ENCODE measurements around the gene MMRN1. TPM values are rescaled to one million over a fixed set of nuclear protein-coding genes. Genes with fewer than 3 reads are reported as not detected.

Gene MMRN1
- total and polyA plus RNA-seq, 10 donors = 0.15 to 6.5 (median 3.2) TPM

DNA sequence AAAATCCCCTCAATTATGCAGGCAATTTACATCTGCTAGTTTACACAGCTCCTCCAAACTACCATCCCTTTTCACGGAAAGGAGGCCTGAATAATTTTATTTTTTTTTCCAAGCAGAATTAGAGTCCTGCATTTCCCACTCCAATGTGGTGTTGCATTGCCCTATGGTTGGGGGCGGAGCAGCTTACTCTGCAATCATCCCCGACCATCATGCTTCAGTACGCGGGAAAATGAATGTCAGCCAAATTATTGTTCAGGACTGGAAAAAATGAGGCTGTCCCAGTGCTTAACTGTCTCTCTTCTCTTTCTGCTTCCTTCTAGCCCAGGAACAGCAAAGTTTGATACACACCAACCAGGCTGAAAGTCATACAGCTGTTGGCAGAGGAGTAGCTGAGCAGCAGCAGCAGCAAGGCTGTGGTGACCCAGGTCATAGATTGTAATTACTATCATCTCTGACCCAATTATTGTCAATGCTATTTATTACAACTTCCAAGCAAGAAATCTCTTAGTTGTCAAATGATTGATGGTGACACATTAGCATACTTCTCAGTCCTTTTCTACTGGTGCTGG, 28.3 kb downstream of the MMRN1 start:
- Histone ChIP-seq H3K36me3 (no peaks in the 10 kb centered on the region), H3K9me3 (no peaks in the 10 kb centered on the region), H3K27me3 (replicated peaks in 1 of 7) (no peaks in the 10 kb centered on the region), H3K27ac (no peak overlapping the region), H3K4me3 (no peak overlapping the region), H3K4me1 (no peaks in the 10 kb centered on the region)
- no peak for TF ChIP-seq POLR2AphosphoS5 (IDR thresholded peaks at IDR 0.05)
- no peak for TF ChIP-seq POLR2A (IDR thresholded peaks at IDR 0.05)
- TF ChIP-seq, protein P1, sequence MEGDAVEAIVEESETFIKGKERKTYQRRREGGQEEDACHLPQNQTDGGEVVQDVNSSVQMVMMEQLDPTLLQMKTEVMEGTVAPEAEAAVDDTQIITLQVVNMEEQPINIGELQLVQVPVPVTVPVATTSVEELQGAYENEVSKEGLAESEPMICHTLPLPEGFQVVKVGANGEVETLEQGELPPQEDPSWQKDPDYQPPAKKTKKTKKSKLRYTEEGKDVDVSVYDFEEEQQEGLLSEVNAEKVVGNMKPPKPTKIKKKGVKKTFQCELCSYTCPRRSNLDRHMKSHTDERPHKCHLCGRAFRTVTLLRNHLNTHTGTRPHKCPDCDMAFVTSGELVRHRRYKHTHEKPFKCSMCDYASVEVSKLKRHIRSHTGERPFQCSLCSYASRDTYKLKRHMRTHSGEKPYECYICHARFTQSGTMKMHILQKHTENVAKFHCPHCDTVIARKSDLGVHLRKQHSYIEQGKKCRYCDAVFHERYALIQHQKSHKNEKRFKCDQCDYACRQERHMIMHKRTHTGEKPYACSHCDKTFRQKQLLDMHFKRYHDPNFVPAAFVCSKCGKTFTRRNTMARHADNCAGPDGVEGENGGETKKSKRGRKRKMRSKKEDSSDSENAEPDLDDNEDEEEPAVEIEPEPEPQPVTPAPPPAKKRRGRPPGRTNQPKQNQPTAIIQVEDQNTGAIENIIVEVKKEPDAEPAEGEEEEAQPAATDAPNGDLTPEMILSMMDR (IDR thresholded peaks at IDR 0.05 in 8 of 11, conservative IDR thresholded peaks at IDR 0.05 in 3 of 11) = no peak
- WGBS, 5 donors = 76 to 87% (median 84%) methylated on average over 5 of the region's 5 CpGs
- DNase-seq = no peak
- intact Hi-C loops (cut with DNase I; ENCODE audit: low total_unique reads) = no loop called here

DNA sequence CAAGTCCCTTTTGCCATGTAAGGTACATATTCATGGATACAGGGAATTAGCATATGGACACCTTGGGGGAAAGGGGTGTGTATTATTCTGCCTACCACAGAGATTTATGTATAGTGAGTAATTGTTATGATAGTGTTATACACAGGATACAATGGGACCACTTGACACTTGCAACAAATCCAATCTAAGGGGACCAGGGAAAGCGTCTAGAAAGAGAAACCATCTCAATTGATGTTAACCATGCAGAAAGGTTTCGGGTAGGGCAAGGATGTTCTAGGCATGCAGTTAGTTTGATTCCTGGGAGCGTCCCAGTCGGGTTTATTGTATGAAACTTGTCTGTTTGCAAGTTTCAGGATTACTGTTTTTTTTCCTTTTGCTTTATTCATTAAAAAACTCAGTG, 34.2 kb downstream of the MMRN1 start:
- H3K27me3 ChIP-seq (replicated peaks in 1 of 7) = no peaks in the 10 kb centered on the region
- peaks cover 0 to 12% (median 0%) of the 10 kb centered on the region in 6 donors for H3K4me1 ChIP-seq
- H3K4me3 ChIP-seq = no peak overlapping the region
- no peak for DNase-seq
- H3K36me3 ChIP-seq = no peaks in the 10 kb centered on the region
- TF ChIP-seq POLR2A (IDR thresholded peaks at IDR 0.05) (no peak), POLR2AphosphoS5 (IDR thresholded peaks at IDR 0.05) (no peak)
- TF ChIP-seq, protein P1 (IDR thresholded peaks at IDR 0.05 in 8 of 11, conservative IDR thresholded peaks at IDR 0.05 in 3 of 11) = no peak
- intact Hi-C loops (cut with DNase I; ENCODE audit: low total_unique reads) = no loop called here
- H3K9me3 ChIP-seq = peaks cover 0 to 11% (median 7%) of the 10 kb centered on the region in 8 donors
- WGBS, 5 donors = 82 to 90% (median 86%) methylated on average over 4 of the region's 4 CpGs
- no peak overlapping the region for H3K27ac ChIP-seq

- TF ChIP-seq POLR2A (IDR thresholded peaks at IDR 0.05) (no peak), POLR2AphosphoS5 (IDR thresholded peaks at IDR 0.05) (no peak)
- TF ChIP-seq, protein P1 (IDR thresholded peaks at IDR 0.05 in 8 of 11, conservative IDR thresholded peaks at IDR 0.05 in 3 of 11) = no peak
- 44 to 59% (median 54%) methylated on average over 4 of the region's 4 CpGs for WGBS, 5 donors
- Histone ChIP-seq H3K27ac (no peak overlapping the region), H3K4me3 (peak overlapping the region in 1 of 8 donors; percentile 18), H3K4me1 (peaks cover 0 to 12% (median 0%) of the 10 kb centered on the region in 6 donors), H3K27me3 (replicated peaks in 1 of 7) (no peaks in the 10 kb centered on the region), H3K9me3 (peaks cover 0 to 11% (median 7%) of the 10 kb centered on the region in 8 donors), H3K36me3 (no peaks in the 10 kb centered on the region)
- DNase-seq = no peak
- intact Hi-C loops (cut with DNase I; ENCODE audit: low total_unique reads) = no loop called here
These were observed 34.9 kb downstream of the MMRN1 start for GRCh38 chr4:89929425-89930159.

DNA sequence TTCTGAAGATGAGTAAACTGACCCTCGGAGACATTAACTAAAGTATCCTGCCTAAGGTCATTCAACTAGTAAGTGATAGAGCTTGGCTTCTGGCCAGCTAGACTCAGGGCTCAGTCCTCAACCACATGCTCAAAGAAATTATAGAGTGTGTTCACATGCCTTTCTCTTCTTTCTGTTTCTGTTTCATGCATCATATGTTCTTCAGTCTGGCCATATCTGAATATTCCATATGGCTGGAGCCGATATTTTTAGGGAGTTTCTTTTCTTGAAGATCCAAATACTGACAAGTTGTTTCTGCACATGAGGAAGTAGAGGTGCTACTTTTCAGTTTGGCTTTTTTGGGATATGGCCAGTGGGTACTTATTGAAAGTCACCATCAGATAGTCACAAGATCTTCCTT, 44.9 kb downstream of the MMRN1 start:
- TF ChIP-seq POLR2A (IDR thresholded peaks at IDR 0.05) (no peak), POLR2AphosphoS5 (IDR thresholded peaks at IDR 0.05) (no peak)
- TF ChIP-seq, protein P1 (IDR thresholded peaks at IDR 0.05 in 8 of 11, conservative IDR thresholded peaks at IDR 0.05 in 3 of 11) = no peak
- H3K9me3 ChIP-seq = no peaks in the 10 kb centered on the region
- H3K36me3 ChIP-seq = no peaks in the 10 kb centered on the region
- no peaks in the 10 kb centered on the region for H3K4me1 ChIP-seq
- 73 to 85% (median 77%) methylated on average over 2 of the region's 2 CpGs for WGBS, 5 donors
- intact Hi-C loops (cut with DNase I; ENCODE audit: low total_unique reads) = no loop called here
- no peak overlapping the region for H3K4me3 ChIP-seq
- no peak overlapping the region for H3K27ac ChIP-seq
- H3K27me3 ChIP-seq (replicated peaks in 1 of 7) = no peaks in the 10 kb centered on the region
- no peak for DNase-seq
